ENCODE data around the gene GRIP2.

- TF ChIP-seq CTCF (conservative IDR thresholded peaks at IDR 0.05; ENCODE audit: low read length) (no peak), EZH2phosphoT487 (IDR thresholded peaks at IDR 0.05; ENCODE audit: borderline replicate concordance, low read depth, low read length) (no peak)
Observed at GRCh38 chr3:14446988-14447570, 93.1 kb downstream of the GRIP2 start.

Data from OCI-LY7 (cell line).